ENCODE results near the gene CBLC.

- TF ChIP-seq EZH2phosphoT487 (IDR thresholded peaks at IDR 0.05; ENCODE audit: low read depth, severe bottlenecking, unreplicated experiment), result no peak
- TF ChIP-seq CTCF (IDR thresholded peaks at IDR 0.05; ENCODE audit: poor library complexity), result no peak
- TF ChIP-seq EZH2 (IDR thresholded peaks at IDR 0.05; ENCODE audit: borderline replicate concordance), result no peak
Measured at GRCh38 chr19:44744871-44745332, 32.8 kb upstream of the CBLC start.

Measured in hepatocyte (in vitro differentiated cells).